Panc1 (cell line): ENCODE measurements around the gene CORO2A.

Experiments
- POLR2AphosphoS5 ChIP-seq: IDR thresholded peaks from 2 replicates; pipeline ENCODE4 v1.6.1; 2012; ENCODE audit warnings: mild to moderate bottlenecking, low read depth, low read length, moderate library complexity
- SIN3A ChIP-seq: IDR thresholded peaks from 2 replicates; pipeline ENCODE4 v1.6.1; 2012; ENCODE audit warnings: low read depth, mild to moderate bottlenecking, low read length, moderate library complexity, borderline replicate concordance; ENCODE audit not compliant: insufficient read depth
- TCF7L2 ChIP-seq: IDR thresholded peaks from 2 replicates; pipeline ENCODE4 v1.6.1; 2011; ENCODE audit warnings: mild to moderate bottlenecking, low read depth, low read length, inconsistent platforms
- TF ChIP-seq, protein P1 (sequence below), 2 experiments: IDR thresholded peaks; 2 replicates each; pipeline ENCODE4 v1.6.1; 2011 to 2012; ENCODE audit warnings: low read depth in 2 of 2, control low read depth in 1 of 2, low read length in 1 of 2, mild to moderate bottlenecking in 1 of 2, moderate library complexity in 1 of 2; ENCODE audit not compliant: insufficient read depth in 1 of 2
- TF ChIP-seq, protein P2 (sequence below): fragments of 450-650 bp; IDR thresholded peaks from 2 replicates; pipeline ENCODE4 v1.5.1; 2017; ENCODE audit warnings: mild to moderate bottlenecking

DNA sequence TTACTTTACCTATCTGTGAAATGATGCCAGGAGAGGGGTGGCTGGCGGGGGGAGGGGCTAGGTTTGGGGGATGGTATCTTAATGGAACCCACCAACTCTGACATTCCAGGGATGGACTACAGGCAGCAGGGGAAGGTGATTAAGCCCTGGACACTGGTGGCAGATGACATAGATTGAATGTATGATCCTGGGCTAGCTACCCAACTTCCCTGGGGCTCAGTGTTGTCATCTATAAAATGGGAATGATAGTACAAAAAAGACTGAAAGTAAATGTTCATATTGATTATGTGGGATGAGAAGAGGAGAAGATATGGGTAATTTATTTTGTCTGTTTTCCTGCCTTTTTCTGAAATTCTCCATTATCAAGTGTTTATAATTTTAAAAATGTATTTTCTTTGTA is 6.2 kb downstream of the CORO2A start:
- TF ChIP-seq, protein P1, sequence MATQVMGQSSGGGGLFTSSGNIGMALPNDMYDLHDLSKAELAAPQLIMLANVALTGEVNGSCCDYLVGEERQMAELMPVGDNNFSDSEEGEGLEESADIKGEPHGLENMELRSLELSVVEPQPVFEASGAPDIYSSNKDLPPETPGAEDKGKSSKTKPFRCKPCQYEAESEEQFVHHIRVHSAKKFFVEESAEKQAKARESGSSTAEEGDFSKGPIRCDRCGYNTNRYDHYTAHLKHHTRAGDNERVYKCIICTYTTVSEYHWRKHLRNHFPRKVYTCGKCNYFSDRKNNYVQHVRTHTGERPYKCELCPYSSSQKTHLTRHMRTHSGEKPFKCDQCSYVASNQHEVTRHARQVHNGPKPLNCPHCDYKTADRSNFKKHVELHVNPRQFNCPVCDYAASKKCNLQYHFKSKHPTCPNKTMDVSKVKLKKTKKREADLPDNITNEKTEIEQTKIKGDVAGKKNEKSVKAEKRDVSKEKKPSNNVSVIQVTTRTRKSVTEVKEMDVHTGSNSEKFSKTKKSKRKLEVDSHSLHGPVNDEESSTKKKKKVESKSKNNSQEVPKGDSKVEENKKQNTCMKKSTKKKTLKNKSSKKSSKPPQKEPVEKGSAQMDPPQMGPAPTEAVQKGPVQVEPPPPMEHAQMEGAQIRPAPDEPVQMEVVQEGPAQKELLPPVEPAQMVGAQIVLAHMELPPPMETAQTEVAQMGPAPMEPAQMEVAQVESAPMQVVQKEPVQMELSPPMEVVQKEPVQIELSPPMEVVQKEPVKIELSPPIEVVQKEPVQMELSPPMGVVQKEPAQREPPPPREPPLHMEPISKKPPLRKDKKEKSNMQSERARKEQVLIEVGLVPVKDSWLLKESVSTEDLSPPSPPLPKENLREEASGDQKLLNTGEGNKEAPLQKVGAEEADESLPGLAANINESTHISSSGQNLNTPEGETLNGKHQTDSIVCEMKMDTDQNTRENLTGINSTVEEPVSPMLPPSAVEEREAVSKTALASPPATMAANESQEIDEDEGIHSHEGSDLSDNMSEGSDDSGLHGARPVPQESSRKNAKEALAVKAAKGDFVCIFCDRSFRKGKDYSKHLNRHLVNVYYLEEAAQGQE (IDR thresholded peaks at IDR 0.05; ENCODE audit: insufficient read depth in 1 of 2, low read depth in 2 of 2, low read length in 1 of 2), result no peak
- TF ChIP-seq POLR2AphosphoS5 (no peak), SIN3A (no peak), TCF7L2 (no peak)
- TF ChIP-seq, protein P2, sequence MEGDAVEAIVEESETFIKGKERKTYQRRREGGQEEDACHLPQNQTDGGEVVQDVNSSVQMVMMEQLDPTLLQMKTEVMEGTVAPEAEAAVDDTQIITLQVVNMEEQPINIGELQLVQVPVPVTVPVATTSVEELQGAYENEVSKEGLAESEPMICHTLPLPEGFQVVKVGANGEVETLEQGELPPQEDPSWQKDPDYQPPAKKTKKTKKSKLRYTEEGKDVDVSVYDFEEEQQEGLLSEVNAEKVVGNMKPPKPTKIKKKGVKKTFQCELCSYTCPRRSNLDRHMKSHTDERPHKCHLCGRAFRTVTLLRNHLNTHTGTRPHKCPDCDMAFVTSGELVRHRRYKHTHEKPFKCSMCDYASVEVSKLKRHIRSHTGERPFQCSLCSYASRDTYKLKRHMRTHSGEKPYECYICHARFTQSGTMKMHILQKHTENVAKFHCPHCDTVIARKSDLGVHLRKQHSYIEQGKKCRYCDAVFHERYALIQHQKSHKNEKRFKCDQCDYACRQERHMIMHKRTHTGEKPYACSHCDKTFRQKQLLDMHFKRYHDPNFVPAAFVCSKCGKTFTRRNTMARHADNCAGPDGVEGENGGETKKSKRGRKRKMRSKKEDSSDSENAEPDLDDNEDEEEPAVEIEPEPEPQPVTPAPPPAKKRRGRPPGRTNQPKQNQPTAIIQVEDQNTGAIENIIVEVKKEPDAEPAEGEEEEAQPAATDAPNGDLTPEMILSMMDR, result no peak
